ENCODE results near the gene RALBP1.

- TF ChIP-seq, protein P1, sequence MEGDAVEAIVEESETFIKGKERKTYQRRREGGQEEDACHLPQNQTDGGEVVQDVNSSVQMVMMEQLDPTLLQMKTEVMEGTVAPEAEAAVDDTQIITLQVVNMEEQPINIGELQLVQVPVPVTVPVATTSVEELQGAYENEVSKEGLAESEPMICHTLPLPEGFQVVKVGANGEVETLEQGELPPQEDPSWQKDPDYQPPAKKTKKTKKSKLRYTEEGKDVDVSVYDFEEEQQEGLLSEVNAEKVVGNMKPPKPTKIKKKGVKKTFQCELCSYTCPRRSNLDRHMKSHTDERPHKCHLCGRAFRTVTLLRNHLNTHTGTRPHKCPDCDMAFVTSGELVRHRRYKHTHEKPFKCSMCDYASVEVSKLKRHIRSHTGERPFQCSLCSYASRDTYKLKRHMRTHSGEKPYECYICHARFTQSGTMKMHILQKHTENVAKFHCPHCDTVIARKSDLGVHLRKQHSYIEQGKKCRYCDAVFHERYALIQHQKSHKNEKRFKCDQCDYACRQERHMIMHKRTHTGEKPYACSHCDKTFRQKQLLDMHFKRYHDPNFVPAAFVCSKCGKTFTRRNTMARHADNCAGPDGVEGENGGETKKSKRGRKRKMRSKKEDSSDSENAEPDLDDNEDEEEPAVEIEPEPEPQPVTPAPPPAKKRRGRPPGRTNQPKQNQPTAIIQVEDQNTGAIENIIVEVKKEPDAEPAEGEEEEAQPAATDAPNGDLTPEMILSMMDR (IDR thresholded peaks at IDR 0.05) = no peak
- TF ChIP-seq POLR2A (IDR thresholded peaks at IDR 0.05) = no peak
Observed at GRCh38 chr18:9571546-9571945, 96.2 kb downstream of the RALBP1 start.
